ENCODE data around the gene CCDC14. TPM values are rescaled to one million over a fixed set of nuclear protein-coding genes. Genes with fewer than 3 reads are reported as not detected.
"Not testable (repeated sequence)": the region's sequence is repeated elsewhere in the genome, so short reads cannot be mapped to it uniquely, and the experiment has no call there.

Gene CCDC14, protein sequence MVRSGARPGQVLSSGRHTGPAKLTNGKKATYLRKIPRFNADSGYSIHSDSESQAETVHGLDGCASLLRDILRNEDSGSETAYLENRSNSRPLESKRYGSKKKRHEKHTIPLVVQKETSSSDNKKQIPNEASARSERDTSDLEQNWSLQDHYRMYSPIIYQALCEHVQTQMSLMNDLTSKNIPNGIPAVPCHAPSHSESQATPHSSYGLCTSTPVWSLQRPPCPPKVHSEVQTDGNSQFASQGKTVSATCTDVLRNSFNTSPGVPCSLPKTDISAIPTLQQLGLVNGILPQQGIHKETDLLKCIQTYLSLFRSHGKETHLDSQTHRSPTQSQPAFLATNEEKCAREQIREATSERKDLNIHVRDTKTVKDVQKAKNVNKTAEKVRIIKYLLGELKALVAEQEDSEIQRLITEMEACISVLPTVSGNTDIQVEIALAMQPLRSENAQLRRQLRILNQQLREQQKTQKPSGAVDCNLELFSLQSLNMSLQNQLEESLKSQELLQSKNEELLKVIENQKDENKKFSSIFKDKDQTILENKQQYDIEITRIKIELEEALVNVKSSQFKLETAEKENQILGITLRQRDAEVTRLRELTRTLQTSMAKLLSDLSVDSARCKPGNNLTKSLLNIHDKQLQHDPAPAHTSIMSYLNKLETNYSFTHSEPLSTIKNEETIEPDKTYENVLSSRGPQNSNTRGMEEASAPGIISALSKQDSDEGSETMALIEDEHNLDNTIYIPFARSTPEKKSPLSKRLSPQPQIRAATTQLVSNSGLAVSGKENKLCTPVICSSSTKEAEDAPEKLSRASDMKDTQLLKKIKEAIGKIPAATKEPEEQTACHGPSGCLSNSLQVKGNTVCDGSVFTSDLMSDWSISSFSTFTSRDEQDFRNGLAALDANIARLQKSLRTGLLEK
- polyA plus RNA-seq (ENCODE audit: insufficient read length in 3 of 3) = 100 to 1,000 TPM; 130 to 158 (median 148) TPM

DNA sequence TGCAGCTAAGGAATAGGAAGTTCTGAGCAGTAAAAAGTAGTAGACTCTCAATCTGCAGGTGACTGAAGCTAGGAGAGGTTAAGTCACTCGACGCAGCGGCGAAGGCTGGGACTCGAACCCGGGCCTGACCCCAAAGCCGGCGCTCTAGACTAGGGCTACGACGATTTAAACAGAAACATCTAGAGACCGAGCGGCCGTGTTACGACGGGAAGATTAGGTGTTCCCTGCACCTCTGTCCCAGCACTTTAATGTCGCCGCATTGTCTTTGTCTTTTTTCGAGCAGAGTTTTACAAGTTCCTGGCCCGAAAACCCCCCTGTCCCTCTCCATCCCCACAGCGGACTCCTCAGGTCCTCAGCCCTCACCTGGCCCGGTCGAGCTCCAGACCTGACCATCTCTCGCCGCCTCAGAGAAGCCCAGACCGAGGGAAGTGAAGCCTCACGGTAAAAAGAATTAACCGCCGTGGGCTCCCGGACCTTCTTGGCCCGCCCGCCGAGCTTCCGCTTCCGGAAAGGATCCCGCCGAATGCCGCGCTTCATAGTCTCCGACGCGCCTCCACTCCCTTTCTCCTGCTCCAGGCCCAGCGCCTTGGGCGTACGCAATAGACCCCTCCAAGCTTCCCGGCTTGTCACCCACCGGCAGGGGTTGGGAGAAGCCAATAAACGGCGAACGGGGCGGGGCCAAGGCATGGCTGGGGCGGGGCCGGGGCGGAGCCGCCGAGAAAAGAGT is at the start of gene CCDC14:
Gene CCDC14 (minus strand): TSS at position 449 of the 727 bp plus-strand sequence. CDS start 56 bp downstream, at position 393.
- DNase-seq (ENCODE audit: low read depth in 3 of 3, low spot score in 2 of 3) = peak; percentile 80 to 92 (median 90)

DNA sequence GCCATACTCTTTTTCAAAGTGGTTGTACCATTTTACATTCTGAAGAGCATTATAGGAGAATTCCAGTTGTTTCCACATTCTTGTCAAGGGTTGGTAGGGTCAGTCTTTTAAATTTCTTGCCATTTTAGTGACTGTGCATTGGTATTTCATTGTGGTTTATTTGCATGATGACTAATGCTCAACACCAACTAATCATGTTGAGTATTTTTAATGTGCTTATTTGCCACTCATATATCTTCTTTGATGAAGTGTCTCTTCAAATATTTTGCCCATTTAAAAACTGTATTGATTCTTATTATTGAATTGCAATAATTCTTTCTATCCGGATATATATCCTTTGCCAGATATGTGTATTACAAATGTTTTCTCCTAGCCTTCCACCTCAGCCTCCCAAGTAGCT is 47.3 kb upstream of the CCDC14 start:
- not testable (repeated sequence) for DNase-seq (ENCODE audit: low read depth in 3 of 3, low spot score in 2 of 3)

DNA sequence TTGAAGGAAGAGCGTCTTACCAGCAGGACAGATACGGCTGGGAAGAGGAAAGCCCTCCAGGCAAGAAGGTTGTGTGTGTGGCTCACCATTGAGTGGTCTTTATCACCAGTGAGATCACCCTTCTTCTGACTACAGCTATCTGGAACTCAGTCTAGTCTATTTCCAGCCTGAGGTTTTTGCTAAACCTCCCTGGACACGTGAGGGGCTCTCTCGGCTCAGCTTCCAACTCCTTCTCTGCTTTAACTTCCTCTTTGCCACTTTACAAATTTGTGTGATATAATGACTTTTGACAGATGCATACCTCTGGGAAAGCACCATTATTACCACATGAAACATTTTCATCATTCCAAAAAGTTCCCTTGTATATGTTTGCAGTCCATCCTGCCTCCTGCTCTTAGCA is 46.2 kb upstream of the CCDC14 start:
- DNase-seq (ENCODE audit: low read depth in 3 of 3, low spot score in 2 of 3) = no peak

DNA sequence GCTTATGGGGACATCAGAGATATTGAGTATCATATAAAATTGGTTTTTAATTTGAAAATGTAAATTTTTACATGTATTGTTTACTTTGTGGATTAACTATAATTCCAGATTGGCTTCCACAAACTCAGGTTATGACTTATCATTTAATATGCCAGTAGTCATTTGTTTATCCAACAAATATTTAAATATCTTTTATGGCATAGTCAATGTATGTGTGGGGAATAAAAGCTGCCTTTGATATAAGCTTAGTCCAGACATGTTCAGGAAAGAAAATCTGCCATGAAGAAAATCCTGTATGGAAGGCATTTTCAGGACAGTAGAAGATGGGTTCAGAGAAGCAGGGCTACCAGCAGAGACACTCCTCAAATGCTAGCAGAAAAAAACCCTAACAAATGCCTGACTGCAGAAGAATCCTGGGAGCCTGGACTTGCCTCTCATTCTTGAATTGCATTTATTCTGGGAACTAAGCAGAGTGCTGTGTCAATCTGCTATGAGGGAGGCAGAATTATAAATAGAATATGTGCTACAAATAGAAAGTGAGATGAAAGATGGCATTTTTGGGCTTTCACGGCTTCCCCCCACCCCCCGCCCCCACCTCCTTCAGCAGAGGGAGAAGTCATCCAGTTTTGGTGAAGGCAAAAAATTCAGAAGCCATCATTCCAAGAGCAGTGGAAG is 41.5 kb upstream of the CCDC14 start:
- not testable (repeated sequence) for DNase-seq (ENCODE audit: low read depth in 3 of 3, low spot score in 2 of 3)

DNA sequence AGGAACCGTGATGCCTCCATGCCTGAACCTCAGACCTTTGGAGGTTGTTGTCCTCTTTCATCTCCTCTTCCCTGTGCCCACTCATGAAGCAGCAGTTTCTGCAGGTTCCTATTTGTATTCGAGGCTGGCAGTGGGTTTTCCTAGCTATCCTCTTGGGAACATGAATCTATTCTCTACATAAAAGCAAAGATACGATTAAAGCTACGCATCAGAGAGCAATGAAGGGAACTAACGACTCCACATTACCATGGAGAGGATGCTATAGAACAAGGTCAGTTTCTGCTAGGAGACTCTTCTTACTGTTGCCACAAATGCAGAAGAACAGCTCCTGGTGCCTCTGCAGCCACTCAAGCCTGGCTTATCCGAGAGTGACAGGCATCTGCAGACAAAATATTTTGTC is 40.3 kb upstream of the CCDC14 start:
- DNase-seq (ENCODE audit: low read depth in 3 of 3, low spot score in 2 of 3) = not testable (repeated sequence)

DNA sequence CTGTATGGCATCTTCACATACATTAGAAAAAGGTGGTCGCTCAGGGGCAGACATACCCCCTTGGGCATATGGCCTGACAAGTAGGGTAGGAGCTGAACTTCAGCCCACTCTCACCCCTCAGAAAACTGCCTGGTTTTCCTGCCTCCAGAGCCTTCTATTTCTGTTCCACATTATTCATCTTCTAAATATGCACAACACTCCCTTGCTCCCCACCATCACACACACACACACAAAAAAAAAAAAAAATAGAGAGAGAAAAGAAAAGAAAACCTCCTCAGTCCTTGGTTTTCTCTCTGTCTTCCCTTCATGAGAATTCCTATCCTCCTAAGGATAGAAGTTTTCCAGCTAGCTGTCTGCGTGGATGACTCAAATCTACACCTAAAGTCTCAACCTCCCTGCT is 36.5 kb upstream of the CCDC14 start:
- no peak for DNase-seq (ENCODE audit: low read depth in 3 of 3, low spot score in 2 of 3)

DNA sequence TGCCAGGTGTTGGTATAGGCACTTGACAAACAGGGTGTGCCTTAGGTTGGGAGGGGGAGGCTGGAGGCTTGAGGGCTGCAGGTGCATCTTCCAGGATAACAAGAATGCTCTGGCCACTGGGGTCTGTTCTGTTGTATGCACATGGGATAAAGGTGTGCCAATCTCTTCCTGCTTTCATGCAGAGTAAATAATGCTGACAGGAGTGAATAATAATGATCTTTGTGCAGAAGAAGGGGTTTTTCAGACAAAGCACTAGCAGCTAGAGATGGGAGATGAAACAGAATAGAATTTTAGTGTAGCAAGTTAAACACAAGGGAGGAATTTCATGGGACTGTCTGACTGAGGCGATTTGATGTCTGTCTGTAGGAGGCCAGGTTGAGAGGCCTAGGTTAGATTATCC is 32.8 kb upstream of the CCDC14 start:
- no peak for DNase-seq (ENCODE audit: low read depth in 3 of 3, low spot score in 2 of 3)

DNA sequence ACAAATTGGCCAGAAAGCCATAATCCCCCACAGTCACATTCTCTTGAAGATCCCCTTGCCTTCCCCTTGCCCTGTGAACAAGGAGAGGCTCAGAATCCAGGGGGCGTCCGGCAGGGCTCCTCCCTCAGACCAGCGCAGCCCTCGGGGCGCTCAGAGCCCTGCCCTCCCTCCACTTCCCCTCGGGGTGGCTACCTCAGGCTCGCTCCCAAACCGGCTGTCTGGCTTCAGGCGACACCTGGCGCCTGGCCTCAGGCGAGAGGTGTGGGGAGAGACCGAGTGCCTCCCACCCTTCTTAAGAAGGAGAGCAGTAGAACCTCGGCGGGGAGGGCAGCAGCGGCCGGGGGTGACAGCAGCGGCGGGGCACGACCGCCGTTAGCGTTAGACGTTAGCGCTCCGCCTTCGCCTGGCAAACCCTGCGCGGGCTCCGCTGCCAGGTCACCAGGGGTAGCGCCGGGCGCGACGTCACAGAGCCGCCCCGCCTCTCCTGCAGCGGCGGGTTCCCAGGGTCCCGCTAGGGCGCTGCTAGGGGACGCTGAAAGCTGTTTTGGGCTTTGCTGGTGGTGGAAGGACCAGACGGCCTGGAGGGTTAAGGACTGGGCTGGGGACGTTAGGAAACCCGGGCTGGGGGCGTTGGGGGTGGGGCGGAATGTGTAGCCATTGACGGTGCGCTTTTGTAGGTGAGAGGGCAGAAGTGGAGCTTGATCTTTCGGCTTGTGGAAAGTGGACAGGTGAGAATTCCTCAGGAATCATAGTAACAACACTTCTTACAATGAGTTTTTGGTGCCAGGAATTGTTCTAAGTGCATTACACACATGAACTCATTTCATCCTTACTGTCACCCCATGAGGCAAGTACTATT is 30.9 kb upstream of the CCDC14 start, which contains the start of gene ROPN1:
Gene ROPN1 (minus strand): TSS at position 395 of the 859 bp plus-strand sequence. CDS start 11,643 bp downstream, outside the sequence.
- not testable (repeated sequence) for DNase-seq (ENCODE audit: low read depth in 3 of 3, low spot score in 2 of 3)

DNA sequence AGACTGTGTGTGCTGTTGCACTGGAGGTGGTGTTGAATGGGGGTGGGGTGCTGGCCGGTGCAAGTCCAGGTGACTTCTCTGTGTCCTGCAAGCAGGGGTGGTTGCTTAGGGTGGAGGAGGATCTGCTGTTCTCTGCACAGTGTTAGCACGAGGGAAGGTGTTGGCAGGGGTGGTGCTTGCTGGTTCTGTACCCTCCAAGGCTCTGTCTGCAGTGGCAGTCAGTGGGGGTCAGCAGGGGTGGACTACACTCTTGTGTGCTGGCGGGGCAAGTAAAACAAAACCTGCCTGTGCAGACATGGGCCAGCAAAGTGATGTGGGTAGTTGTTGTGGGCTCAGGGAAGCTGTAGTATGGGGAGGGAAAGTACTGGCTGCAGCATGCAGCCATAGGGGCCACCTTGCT is 25.4 kb upstream of the CCDC14 start:
- no peak for DNase-seq (ENCODE audit: low read depth in 3 of 3, low spot score in 2 of 3)

DNA sequence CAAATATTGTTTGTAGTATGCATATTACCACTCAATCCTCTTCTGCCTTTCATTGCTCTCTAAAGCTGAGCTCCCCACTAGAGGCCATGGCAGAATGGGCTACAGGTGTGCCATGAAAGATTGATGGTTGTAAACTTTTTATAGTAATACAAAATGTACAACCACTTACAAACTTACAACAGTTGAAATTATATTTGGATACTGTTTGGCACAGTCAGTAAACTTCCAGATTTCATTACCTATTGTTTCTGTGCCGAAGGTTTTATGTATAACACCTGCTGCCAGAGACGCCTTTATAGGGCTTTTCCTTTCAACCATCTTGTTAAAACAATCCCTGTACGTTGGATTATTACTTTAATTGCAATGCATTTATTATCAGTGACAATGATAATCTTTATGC is 23.9 kb upstream of the CCDC14 start:
- no peak for DNase-seq (ENCODE audit: low read depth in 3 of 3, low spot score in 2 of 3)

DNA sequence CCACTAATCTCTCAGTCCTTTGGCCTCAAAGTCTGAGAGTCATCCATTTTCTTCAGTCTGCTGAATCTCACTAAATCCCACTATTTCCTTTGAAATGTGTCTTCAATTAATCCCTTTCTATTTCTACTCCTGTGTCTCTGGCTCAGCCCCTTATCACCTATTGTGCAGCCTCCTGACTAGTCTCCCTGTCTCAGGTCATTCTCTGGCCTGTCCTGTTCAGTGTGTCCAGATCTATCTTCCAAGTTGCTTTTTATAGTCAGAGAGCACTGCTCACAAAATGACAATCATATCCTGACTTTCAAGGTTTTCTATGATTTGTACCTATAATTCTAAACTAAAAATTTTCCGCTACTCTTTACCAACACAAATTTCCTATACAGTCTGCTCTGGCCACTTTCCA is 23.3 kb upstream of the CCDC14 start:
- no peak for DNase-seq (ENCODE audit: low read depth in 3 of 3, low spot score in 2 of 3)

DNA sequence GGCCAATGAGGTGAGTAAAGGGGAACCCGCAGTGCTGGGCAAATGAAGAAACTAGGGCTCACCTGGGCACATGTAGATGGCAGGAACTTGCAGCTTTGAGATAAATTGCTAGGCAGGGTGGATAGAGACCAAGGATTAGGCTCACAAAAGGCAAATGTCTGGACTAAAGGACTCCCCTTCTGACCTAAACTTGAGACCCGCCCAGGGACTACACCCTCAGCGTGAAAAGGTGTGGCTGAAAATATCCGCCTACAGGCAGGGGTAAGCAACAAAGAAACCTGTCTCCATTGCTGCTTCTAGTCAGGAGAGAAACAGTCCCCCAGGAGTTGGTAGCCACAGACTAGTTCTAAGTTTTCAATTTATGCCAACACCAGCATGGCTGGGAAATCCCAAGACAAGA is 20.3 kb upstream of the CCDC14 start:
- not testable (repeated sequence) for DNase-seq (ENCODE audit: low read depth in 3 of 3, low spot score in 2 of 3)

DNA sequence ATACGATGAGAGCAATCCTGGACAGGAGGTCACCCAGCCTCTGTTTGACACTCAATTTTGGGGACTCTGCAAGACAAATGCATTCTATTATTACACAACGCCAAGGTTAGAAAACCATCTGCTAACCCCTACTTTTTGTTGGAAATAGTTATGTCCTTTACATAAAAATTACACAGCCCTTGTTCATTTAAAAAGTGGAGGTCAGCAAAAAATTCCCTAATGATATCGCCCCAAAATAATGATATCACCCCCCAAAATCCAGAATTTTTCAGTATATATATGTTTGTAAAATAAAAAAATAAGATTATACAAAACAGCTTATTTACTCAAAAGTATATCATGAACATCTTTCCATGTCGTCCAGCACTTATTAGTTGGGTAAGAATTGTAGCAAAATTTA is 19.5 kb upstream of the CCDC14 start:
- no peak for DNase-seq (ENCODE audit: low read depth in 3 of 3, low spot score in 2 of 3)

DNA sequence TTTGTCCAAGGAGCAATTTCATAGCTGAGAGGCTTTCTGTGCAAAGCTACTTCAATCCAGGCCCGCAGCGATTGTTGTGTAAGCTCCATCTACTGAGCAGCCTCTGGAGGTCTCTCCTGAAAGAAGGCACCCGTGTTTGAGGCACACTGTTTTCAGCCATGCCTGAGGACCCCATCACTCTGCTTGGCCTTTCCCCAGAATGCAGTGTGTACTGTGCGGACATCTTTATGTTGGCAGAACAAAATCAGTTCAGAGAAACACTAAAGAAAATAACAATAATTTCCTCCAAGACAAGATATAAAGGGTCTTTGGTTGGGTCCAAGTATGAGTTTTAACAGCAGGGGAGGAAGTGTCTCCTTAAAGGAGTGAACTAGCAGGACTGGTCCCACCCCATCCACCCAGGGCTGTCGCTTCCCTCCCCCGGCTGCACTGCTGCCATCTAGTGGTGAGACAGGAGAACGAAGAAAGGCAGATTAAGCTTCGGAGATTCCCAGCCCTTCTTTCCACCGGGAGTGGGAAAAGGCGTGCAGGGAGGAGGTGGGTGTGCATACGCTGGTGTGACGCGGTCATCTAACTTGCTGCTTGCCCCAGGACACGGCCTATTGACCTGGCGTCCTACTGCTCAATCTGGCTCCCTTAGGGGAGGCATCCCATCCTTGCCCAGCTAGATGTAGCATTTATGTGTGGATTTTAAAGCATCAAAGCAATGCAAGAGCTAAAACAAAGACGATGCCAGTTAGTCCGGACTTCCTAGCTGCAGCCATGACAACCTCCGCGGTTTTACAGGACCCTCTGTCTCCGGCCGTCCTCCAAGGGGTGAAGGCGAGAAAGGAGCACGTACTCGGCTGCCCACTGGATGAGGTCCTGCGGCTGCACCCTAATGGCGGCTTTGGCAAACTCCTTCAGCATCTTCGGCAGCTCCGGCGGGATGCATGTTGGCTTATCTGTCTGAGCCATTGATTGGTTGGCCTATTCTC is 18.8 kb upstream of the CCDC14 start:
- peak in 1 of 3 donors; percentile 14 for DNase-seq (ENCODE audit: low read depth in 3 of 3, low spot score in 2 of 3)

DNA sequence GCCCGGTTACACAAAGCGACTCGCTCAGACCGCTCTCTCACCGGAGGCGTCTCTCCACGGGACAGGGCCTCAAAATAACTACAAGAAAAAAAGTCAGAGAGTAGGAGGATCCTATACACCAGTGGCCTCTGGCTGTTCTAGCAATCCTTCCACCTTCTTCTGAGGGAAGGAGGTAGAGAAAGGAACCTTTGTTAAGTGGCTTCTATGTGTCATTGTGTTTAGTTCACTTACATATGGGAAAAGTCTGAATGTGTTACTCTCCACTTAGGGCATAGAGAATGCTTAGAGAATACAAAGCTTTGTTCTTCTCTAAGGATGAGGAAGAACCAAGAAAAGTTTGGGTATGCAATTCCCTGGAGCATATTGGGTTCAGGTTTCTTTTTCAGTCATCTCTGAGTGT is 15.9 kb upstream of the CCDC14 start:
- DNase-seq (ENCODE audit: low read depth in 3 of 3, low spot score in 2 of 3) = not testable (repeated sequence)

DNA sequence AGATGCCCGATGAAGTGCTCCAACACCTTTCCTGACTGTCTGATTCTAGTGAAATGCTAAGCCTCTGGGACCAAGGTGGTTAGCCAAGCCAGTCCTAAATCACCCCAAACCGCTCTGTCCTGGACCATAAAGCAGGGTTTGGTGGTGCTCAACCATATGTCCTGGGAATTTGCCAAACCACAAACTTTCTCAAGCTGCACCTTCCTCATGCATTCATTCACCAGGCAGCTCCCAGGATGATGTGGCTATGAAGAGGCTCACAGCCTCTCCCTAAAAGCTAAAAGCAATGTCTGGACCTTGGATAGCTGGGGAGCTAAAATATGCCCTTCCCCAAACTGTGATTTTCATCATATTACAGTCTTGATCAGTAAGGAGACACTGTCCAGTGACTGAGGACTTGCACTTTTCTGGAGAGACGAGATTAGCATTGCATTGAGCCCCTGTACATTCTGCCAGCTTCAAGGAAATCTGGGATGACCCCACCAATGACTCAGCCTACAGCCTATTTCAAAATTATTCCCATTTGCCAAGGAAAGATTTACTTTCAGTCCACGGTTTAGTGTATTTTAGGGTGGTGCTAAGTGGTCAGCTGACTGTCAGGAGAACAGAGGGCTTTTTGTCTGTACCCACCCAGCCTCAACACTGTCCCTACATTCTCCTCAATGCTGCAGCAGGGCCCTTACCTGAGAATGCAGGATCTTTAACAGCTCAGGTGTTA is 15.3 kb upstream of the CCDC14 start:
- DNase-seq (ENCODE audit: low read depth in 3 of 3, low spot score in 2 of 3) = not testable (repeated sequence)

DNA sequence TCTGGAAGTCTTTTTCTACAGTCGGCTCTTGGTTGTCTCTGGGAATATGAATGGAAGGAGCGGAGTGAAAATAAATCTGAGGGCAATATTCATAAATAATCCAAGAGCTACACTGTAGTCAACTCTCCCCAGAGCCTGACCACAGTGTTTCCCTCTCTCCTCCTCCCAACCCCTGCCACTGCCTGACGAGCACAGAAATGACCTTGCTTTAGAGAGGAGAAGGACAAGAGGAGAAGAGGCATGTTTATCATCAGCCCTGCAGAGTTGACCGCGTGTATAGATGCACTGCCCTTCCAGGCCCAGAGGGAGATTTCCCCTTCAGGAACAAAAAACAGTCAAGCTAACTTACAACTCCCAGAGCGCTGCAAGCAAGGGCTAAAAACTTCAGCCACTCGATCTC is 14.0 kb upstream of the CCDC14 start:
- DNase-seq (ENCODE audit: low read depth in 3 of 3, low spot score in 2 of 3) = not testable (repeated sequence)

All from right renal cortex interstitium (tissue), 3 donors.